ENCODE results near the gene QPCTL. TPM values are rescaled to one million over a fixed set of nuclear protein-coding genes. Genes with fewer than 3 reads are reported as not detected.
"Not testable (repeated sequence)": the region's sequence is repeated elsewhere in the genome, so short reads cannot be mapped to it uniquely, and the experiment has no call there.

The QPCTL gene
- total RNA-seq, 1 donor from 2014 or later: 10.9 TPM

DNA sequence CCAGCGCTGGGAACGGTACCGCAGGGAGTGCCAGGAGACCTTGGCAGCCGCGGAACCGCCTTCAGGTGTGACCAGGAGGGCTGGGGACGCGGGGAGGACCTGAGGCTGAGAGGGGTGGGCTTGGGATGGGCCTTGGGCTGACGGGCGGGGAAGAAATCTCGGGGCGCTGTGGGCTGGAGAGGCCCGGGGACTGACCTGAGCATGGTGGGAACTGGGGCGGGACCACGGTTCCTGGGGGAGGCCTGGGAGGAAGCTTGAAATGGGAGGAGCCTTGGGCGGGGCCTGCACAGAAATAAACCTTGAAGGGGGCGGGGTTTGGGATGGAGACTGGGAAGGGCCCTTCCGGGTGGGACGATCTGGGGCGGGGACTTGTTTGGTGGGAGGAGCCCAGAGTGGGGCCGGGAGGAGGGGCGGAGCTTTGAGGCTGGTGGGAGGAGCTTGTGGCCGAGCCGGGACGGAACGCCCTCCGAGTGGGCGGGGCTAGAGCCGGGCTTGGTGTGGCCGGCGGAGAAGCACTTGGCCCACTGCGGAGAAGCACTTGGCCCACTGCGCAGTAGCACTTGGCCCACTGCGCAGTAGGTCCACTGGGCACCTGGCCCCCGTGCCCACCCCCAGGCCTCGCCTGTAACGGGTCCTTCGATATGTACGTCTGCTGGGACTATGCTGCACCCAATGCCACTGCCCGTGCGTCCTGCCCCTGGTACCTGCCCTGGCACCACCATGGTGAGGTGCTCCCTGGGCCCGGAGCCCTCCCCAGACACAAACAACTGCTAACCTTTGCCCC is 21.6 kb upstream of the QPCTL start:
- DNase-seq (ENCODE audit: low spot score): peak; percentile 74
- intact Hi-C loops (cut with DNase I): no loop called here
- ATAC-seq: peak; percentile 43

DNA sequence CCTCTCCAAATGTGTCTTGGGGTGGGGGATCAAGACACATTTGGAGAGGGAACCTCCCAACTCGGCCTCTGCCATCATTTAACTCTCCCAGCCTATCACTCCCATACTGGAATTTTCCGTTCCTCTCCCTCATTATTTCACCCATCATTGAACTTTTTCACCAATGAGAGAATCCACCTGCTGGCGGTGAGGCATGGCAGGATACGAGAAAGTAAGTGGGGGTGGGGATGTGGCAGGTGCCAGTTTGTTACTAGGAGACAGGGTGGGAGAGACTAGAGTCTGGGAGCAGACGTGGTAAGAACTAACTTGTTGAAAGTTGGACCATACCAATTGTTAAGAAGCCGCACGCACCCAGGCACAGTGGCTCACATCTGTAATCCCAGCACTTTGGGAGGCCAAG is 17.5 kb upstream of the QPCTL start:
- no peak for DNase-seq (ENCODE audit: low spot score)
- intact Hi-C loops (cut with DNase I): no loop called here
- ATAC-seq: no peak

DNA sequence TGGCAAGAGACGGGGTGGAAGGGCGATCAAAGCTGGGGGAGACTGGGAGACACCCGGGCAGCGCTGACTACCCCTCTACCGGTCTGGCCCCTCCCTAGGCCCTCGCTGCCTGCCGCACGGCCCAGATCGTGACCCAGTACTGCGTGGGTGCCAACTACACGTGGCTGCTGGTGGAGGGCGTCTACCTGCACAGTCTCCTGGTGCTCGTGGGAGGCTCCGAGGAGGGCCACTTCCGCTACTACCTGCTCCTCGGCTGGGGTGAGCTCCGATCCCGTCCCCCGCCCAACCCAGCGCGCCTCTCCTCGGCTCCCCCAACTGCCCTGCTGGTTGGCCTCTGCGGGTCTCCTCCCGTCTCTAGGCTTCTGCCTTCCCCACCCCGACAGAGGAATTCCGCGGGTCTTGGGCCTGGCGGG is 15.6 kb upstream of the QPCTL start:
- no peak for DNase-seq (ENCODE audit: low spot score)
- ATAC-seq: peak; percentile 19
- intact Hi-C loops (cut with DNase I): no loop called here

DNA sequence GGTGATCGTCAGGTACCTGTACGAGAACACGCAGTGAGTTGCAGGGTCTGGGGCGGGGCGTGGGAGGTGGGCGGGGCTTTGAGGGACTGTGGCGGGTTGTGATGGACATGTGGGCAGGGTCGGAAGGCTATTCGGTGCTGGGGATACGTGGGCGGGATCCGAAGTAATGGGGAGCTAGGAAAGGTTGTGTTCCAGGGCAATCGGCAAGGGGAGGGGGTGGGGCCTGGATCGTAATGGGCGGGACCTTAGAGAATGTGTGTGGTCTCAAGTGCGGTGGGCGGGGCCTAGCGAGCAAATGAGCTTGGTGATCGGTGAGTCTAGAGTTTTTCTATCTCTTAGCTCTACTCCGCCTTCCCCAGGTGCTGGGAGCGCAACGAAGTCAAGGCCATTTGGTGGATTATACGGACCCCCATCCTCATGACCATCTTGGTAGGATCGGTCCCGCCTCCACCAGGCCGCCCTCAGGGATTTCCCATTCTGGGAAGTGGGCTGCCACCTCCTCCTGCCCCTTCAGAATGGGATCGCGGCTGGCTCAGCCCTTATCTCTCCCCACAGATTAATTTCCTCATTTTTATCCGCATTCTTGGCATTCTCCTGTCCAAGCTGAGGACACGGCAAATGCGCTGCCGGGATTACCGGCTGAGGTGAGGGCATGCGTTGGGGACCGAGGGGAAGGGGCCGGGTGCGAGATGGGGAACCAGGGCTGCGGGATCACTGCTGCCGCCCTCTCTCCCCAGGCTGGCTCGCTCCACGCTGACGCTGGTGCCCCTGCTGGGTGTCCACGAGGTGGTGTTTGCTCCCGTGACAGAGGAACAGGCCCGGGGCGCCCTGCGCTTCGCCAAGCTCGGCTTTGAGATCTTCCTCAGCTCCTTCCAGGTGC is 14.9 kb upstream of the QPCTL start:
- ATAC-seq: peak; percentile 12

DNA sequence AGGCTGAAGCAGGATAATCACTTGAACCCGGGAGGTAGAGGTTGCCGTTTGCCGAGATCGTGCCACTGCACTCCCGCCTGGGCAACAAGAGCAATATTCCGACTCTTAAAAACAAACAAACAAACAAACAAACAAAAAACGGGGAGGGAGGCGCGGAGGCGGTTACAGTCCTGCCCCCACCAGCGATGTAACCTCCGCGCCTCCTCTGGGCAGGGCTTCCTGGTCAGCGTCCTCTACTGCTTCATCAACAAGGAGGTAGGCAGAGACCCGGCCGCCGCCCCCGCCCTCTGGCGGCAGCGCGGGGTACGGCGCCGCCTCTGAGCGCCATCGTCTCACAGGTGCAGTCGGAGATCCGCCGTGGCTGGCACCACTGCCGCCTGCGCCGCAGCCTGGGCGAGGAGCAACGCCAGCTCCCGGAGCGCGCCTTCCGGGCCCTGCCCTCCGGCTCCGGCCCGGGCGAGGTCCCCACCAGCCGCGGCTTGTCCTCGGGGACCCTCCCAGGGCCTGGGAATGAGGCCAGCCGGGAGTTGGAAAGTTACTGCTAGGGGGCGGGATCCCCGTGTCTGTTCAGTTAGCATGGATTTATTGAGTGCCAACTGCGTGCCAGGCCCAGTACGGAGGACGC is 11.0 kb upstream of the QPCTL start:
- intact Hi-C loops (cut with DNase I): no loop called here
- DNase-seq (ENCODE audit: low spot score): peak; percentile 86

More for the DNA sequence above, 14.9 kb upstream of the QPCTL start:
- intact Hi-C loops (cut with DNase I): no loop called here
- DNase-seq (ENCODE audit: low spot score): no peak

DNA sequence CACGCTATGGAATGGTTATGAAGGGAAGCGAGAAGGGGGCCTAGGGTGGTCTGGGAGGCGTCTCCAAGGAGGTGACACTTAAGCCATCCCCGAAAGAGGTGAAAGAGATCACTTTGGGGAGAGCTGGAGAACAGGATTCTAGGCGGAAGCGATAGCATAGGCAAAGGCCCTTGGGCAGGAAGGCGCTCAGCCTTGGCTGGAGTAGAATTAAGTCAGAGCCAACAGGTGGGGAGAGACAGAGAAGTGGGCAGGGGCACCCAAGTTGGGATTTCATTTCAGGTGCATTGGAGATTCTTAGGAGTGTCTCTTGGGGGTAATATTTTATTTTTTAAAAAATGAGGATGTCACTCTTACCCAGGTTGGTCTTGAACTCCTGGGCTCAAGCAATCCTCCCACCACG is 10.3 kb upstream of the QPCTL start:
- intact Hi-C loops (cut with DNase I): no loop called here
- ATAC-seq: no peak
- DNase-seq (ENCODE audit: low spot score): no peak

More for the DNA sequence above, 11.0 kb upstream of the QPCTL start:
- ATAC-seq: peak; percentile 85

DNA sequence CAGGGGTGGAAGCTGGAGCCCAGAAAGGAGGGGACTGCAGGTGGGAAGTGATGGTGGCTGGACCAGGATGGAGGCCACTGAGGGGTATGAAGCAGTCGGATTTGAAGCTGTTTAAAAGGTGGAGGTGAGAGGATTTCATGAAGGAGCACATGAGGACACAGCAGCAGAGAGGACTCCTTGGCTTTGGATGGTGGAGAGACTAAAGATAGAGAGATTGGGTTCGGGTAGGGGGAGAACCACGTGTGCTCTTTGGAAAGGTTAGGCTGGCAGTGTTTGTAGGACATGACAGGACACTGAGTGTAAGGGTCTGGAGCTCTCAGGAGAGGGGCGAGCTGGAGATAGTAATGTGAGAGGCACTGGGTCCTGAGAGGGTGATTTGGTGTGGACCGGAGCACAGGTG is 9.6 kb upstream of the QPCTL start:
- DNase-seq (ENCODE audit: low spot score): no peak
- intact Hi-C loops (cut with DNase I): no loop called here
- no peak for ATAC-seq

DNA sequence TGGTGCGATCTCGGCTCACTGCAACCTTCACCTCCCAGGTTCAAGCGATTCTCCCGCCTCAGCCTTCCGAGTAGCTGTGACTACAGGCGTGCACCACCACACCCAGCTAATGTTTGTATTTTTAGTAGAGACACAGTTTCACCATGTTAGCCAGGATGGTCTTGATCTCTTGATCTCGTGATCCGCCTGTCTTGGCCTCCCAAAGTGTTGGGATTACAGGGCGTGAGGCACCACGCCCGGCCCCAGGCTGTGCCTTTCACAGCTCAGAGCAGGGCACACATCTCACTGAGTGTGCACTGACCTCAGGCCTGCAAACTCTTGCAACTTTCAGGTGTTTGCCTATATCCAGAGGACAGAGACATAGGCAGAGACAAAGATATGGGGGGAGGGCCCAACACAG is 7.4 kb upstream of the QPCTL start:
- DNase-seq (ENCODE audit: low spot score); ATAC-seq; intact Hi-C loops (cut with DNase I): not testable (repeated sequence)

DNA sequence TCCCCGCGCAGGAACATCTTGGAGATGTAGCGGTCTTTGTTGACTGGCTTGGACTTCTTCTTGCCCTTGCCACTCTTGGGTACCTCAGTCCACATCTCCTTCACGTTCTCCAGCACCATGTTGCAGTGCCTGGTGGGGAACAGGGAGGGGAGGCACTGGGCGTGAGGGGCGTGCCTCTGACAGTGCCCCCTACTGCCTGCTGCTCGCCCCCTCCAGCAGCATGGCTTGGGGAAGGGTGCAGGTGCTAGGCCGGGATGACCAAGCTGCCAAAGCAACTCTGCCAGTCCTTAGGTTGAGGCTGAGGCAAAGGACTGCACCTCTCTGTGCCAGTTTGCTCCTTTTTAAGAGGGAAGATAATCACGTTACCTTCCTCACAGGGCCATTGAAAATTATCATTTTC is 4.9 kb upstream of the QPCTL start:
- intact Hi-C loops (cut with DNase I): no loop called here
- DNase-seq (ENCODE audit: low spot score): no peak
- ATAC-seq: no peak

DNA sequence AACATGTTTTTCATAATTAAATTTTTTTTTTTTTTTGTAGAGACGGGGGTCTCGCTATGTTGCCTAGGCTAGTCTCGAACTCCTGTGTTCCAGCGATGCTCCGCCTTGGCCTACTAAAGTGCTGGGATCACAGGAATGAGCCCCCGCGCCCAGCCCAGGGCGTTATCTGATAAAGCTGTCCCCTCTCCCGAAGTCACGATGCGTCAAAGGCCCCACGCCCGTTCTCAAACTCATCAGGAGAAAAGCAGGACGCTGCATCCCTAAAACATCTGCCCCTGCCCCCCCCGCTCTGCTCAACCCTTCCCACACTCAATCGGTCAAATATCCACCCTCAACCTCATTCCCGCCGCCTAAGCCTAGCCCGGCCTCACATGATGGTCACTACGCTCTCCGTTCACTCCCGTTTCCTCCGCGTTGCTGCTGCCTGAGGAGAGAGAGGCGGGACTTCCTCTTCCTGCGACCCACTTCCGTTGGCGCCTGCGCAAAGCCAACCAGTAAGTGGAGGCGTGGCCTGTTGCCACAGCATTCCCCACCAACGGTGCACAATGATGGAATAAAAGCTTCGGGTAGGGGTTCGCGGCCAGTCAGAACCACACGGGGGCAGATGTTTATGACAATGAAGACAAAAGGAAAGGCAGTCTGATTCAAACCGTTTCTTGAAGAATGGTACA is 815 bp upstream of the QPCTL start, which contains the start of gene SNRPD2:
Gene SNRPD2 (minus strand): TSS at position 438 of the 671 bp plus-strand sequence. CDS start 65 bp downstream, at position 373.
- intact Hi-C loops (cut with DNase I): loop anchor here (10.0 kb wide), 1 partner anchor 73 kb away; the partner anchor contains the start of gene SIX5
- ATAC-seq (peak; percentile 93), DNase-seq (ENCODE audit: low spot score) (peak; percentile 96)

DNA sequence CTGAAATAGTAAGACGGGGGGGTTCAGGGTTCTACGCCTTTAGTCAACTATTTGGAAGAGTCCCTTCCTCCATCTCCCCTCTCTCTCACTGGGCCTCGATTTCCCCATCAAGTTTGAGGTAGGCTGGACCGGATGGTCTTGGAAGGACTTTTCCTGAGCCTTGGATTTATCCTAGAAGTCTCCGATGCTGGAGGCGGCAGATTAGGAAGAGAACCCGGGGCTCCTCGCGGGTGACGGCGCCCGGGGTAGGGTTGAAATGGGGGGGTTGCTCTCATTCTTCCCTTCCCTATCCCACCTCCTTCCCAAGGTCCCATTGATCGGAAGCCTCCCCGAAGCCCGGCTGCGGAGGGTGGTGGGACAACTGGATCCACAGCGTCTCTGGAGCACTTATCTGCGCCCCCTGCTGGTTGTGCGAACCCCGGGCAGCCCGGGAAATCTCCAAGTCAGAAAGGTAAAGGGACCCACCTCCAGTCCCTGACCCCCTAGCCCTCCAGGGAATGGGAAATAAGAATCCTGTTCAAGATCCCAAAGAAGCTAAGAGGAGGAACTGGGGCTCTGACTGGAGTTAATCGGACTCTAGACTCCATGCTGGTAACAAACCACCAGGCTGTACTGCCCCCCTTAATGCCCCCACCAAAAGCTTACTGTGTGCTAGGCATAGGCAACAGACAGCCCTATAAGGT is 781 bp downstream of the QPCTL start:
- DNase-seq (ENCODE audit: low spot score) (peak; percentile 89), ATAC-seq (peak; percentile 9)
- intact Hi-C loops (cut with DNase I): loop anchor here (10.0 kb wide), 1 partner anchor 72 kb away; the partner anchor contains the start of gene SIX5

DNA sequence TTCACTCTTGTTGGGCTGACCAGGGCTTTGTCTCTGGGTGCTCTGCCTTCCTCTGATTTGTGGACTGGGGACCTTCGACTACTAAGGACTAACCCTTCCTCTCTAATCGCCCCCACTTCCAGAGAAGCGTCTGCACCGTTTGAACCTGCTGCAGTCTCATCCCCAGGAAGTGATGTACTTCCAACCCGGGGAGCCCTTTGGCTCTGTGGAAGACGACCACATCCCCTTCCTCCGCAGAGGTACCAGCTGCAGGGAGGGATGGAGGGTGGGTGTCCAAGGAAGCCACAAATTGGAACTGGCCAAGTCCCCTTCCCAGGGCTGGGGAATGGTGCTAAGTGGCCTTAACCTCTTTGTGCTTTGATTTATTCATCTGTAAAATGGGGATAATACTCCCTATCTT is 9.2 kb downstream of the QPCTL start:
- DNase-seq (ENCODE audit: low spot score): no peak
- intact Hi-C loops (cut with DNase I): no loop called here
- ATAC-seq: no peak

DNA sequence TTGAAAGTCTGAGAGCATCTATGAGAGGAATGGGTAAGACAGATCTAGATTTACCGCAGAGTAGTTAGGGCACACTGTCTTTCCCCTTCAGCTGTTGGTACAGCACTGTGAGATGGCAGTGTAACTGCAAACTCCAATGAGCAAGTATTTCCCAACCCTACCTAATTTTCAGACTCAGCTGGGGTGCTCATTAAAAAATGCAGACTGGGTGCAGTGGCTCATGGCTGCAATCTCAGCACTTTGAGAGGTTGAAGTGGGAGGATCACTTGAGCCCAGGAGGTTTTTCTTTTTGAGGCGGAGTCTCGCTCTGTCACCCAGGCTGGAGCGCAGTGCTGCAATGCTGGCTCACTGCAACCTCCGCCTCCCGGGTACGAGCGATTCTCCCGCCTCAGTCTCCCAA is 12.6 kb downstream of the QPCTL start:
- intact Hi-C loops (cut with DNase I): no loop called here
- ATAC-seq (no peak), DNase-seq (ENCODE audit: low spot score) (no peak)

DNA sequence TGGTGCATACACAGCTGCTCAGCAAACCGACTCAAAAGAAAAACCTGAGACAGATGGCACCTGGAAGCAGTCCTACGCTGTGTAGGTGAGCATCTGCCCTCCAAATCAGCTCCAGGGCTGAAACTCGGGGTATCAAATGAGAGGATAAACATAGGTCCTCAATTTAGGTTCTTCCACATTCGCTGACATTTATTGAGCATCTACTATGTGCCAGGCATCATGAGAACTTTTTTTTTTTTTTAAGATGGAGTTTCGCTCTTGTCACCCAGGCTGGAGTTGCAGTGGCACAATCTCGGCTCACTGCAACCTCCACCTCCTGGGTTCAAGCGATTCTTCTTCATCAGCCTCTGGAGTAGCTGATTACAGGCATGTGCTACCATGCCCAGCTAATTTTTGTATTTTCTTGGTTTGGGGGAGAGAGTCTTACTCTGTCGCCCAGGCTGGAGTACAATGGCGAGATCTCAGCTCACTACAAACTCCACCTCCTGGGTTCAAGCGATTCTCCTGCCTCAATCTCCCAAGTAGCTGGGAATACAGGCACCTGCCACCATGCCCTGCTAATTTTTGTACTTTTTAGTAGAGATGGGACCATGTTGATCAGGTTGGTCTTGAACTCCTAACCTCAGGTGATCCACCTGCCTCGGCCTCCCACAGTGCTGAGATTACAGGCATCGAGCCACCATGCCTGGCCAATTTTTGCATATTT is 13.4 kb downstream of the QPCTL start:
- intact Hi-C loops (cut with DNase I): no loop called here

DNA sequence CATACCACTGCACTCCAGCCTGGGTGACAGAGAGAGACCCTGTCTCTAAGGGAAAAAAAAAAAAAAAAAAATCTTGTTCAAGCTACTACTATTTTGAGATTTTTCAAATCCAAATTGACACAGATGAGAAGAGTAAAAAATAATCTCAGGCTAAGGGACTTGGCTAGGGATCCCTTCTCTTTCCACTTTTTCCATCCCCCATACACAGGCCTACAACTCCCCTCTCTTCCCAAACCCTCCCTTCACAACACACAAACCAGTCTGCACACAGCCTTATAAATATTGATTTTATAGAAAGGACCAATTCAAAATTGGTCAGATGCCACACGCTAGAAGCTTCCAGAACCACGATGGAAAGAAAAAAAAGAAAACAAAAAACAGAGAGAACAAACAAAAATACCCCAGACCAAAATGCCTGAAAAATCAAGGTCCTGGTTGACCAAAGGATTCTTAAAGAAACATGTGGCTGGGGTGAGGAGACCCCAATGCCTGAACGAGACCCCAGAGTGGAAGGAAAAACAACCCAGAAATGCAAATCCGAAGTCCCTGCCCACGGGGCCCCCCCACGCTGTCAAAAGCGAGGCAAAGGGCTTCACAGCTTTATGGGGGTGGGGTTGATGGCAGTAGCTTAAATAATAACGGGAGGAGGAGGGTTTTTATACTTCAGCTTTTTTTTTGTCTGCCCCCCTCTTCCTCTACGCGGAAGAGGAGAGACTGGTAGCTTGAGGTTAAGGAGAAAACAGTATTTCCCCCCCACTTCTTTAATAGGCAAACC is 18.1 kb downstream of the QPCTL start:
- ATAC-seq: no peak
- intact Hi-C loops (cut with DNase I): no loop called here
- no peak for DNase-seq (ENCODE audit: low spot score)

More for the DNA sequence above, 13.4 kb downstream of the QPCTL start:
- no peak for ATAC-seq
- DNase-seq (ENCODE audit: low spot score): no peak

DNA sequence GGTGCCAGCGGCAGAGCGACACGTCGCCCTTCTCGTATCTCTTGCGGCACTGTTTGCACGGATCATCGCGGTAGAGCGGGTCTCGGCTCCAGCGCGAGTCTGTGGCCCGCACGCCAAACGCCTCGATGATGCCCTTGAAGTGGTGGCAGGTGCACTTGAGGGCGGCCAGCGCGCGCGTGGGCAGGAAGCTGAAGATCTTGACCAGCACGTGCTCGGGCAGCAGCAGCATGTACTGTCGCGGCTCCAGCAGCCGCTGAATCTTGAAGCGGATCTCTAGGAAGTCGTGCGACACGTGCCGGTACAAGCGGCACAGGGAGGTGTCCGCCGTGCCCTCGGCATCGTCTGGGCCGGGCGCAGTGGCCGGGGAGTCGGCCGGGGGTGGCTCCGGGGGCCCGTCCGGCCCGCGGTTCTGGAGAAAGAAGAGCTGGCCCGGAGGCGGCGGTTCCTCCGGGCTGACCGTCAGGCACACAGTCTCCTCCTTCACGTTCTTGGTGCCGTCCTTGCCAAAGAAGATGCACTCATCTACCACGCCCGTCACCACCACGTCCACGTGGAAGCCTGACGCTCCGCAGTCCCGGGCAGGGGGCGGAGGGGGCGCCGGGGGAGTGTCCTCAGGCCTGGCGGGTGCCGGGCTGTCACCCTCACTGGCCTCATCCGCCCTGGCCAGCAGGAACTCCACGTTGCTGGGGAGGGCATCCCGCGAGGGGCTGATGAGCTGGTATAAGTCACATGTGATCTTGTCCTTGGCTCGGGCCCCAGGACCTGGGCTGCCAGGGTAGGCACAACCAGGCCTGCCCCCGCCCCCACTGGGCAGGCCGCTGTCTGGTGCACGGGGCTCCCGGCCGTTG is 19.6 kb downstream of the QPCTL start:
- no peak for ATAC-seq
- intact Hi-C loops (cut with DNase I): no loop called here

More for the DNA sequence above, 19.6 kb downstream of the QPCTL start:
- no peak for DNase-seq (ENCODE audit: low spot score)

All from sciatic nerve (tissue), 2 donors.